HL-60/S4 treated with phorbol 12-myristate 13-acetate at 8.2 ng/mL for 4 days and 3 days (cell line): ENCODE data around the gene TNP1.

Experiments
- in situ Hi-C: fragments of 300-500 bp; cut with MboI; formaldehyde crosslinking; loops from 2 replicates; pipeline ENCODE4 v1.15.0; 2022; ENCODE audit warnings: low sequenced_read_pairs

Gene TNP1

GRCh38 chr2:216875862-216876261 lies 16.0 kb upstream of the TNP1 start:
- in situ Hi-C loops, result no loop called here

GRCh38 chr2:216873573-216873972 lies 13.7 kb upstream of the TNP1 start:
- in situ Hi-C loops, result no loop called here

GRCh38 chr2:216872624-216873023 lies 12.8 kb upstream of the TNP1 start:
- in situ Hi-C loops, result no loop called here

GRCh38 chr2:216872040-216872439 lies 12.2 kb upstream of the TNP1 start:
- in situ Hi-C loops, result no loop called here

- in situ Hi-C loops, result no loop called here
These were observed 11.6 kb upstream of the TNP1 start for GRCh38 chr2:216871333-216871934.

GRCh38 chr2:216870508-216871332 lies 10.9 kb upstream of the TNP1 start:
- in situ Hi-C loops, result no loop called here

GRCh38 chr2:216866515-216867095 lies 6.7 kb upstream of the TNP1 start:
- in situ Hi-C loops, result no loop called here

GRCh38 chr2:216865658-216866057 lies 5.8 kb upstream of the TNP1 start:
- in situ Hi-C loops, result no loop called here

- in situ Hi-C loops, result no loop called here
These were observed 4.1 kb upstream of the TNP1 start for GRCh38 chr2:216863946-216864345.

GRCh38 chr2:216862628-216863398 lies 2.9 kb upstream of the TNP1 start:
- in situ Hi-C loops, result no loop called here

GRCh38 chr2:216860426-216861137 lies 718 bp upstream of the TNP1 start:
- in situ Hi-C loops, result no loop called here

GRCh38 chr2:216858312-216858711 lies 1.6 kb downstream of the TNP1 start:
- in situ Hi-C loops, result no loop called here

GRCh38 chr2:216857131-216857550 lies 2.7 kb downstream of the TNP1 start:
- in situ Hi-C loops, result no loop called here

GRCh38 chr2:216856406-216857065 lies 3.3 kb downstream of the TNP1 start:
- in situ Hi-C loops, result no loop called here

GRCh38 chr2:216855605-216856004 lies 4.3 kb downstream of the TNP1 start:
- in situ Hi-C loops, result no loop called here

GRCh38 chr2:216855079-216855478 lies 4.8 kb downstream of the TNP1 start:
- in situ Hi-C loops, result no loop called here

GRCh38 chr2:216851486-216852090 lies 8.3 kb downstream of the TNP1 start:
- in situ Hi-C loops, result no loop called here

- in situ Hi-C loops, result no loop called here
These were observed 9.1 kb downstream of the TNP1 start for GRCh38 chr2:216850665-216851322.

GRCh38 chr2:216849987-216850386 lies 9.9 kb downstream of the TNP1 start:
- in situ Hi-C loops, result no loop called here
